Left cardiac atrium (tissue), 4 donors: ENCODE measurements around the gene RNASE9. TPM values are rescaled to one million over a fixed set of nuclear protein-coding genes. Genes with fewer than 3 reads are reported as not detected.
"Not testable (repeated sequence)": the region's sequence is repeated elsewhere in the genome, so short reads cannot be mapped to it uniquely, and the experiment has no call there.

Experiments used
- ATAC-seq, 2 donors: fragments of 200-7000 bp; cut with Tn5 transposase; one replicate each; pipeline ENCODE4 v1.9.1; 2020; ENCODE audit warnings: mild to moderate bottlenecking in 2 of 2, moderate library complexity in 2 of 2
- DNase-seq: peaks from one replicate; pipeline ENCODE4 v3.0.0-alpha.2; 2020
- intact Hi-C, 2 donors: fragments of 100-400 bp; cut with DNase I; formaldehyde crosslinking; loops; one replicate each; pipeline versions ENCODE4 v1.14.1 to v1.15.1; 2022 to 2023
- total RNA-seq, 2 donors: library from RNA; stranded (reverse); fragmentation: NEBNext Ultra II Directional; extraction: Animal tissue kit (Norgen Biotek cat#: 25700); gene quantifications; one replicate each; pipeline ENCODE4 v1.2.1, GENCODE V29; 2021
- donor health status: DM: no; HTN: yes; CAD: no.
- donor health status: DM: no; HTN: yes; CAD: no; lungs with severe emphysema.
- donor health status: DM: yes; HTN: yes; CAD: no.
- donor health status: Dilated cardiomyopathy.

The RNASE9 gene
- total RNA-seq, 2 donors from 2014 or later, result not detected

DNA sequence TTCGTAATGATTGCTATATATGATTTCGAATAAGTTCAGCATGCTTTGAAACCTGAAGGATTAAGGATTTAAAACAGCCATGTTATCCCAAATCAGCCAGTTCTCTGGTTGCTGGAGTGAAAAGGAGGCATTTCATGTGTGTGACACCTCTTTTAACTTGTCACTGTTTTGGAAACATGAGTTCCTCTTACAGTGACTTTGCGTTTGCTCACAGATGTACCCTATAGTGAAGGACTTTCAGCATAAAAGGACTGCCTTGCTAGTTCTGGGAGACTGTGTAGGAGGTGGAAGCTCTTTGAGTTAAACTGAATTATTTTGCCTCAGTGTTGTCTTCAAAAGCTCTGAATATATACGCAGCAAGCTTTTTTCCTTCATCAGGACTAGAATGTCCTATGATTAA lies 19.4 kb upstream of the RNASE9 start:
- DNase-seq (no peak), ATAC-seq (no peak)
- intact Hi-C loops, result no loop called here

DNA sequence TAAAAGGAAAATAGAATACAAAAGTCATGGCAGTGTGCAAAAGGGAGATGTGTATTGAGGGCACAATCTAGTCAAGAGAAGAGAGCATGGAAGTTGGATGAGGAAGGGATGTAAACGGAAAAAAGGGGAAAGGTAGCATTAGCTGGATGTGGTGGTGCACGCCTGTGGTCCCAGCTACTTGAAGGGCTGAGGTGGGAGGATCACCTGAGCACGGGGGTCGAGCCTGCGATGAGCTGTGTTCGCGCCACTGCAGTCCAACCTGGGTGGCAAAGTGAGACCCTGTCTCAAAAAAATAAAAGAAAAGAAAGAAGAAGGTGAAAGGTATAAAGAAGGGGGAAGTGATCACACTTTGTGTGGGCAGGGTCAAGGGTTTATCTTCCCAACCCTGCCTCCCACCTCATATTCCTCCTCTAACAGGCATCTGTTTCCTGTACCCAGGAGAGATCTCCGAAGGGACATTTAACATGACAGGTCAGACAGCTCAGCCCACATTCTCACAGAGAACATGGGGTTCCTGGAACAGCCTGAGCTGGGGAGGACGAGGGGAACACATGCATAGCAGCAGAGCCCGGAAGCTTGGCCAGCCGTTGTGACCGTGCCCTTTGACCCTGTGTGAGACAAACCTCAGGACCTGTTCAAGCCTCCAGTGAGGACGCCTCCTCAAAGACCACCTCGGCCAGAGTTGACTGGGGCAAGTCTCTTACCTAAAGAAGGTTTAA lies 18.1 kb upstream of the RNASE9 start:
- no peak for DNase-seq
- ATAC-seq, result no peak
- intact Hi-C loops, result no loop called here

DNA sequence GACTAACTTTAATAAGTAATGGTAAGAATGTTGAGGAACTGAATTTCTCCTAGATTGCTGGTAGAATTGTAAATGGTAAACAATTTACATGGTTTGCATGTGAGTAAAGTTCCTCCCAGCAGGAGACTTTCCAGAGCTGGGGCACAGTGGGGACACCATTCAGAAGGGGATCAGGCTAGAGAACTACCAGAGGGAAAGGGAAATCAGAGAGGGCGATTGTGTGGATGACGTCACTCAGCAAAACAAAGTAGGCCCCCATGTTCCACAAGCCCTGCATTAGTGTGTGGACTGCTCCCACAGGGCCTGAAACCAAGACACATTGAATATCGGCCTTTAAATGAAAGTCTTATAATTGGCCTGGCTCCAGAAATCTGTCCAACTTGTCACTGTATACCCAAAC lies 17.5 kb upstream of the RNASE9 start:
- DNase-seq, result no peak
- no peak for ATAC-seq
- intact Hi-C loops, result no loop called here

DNA sequence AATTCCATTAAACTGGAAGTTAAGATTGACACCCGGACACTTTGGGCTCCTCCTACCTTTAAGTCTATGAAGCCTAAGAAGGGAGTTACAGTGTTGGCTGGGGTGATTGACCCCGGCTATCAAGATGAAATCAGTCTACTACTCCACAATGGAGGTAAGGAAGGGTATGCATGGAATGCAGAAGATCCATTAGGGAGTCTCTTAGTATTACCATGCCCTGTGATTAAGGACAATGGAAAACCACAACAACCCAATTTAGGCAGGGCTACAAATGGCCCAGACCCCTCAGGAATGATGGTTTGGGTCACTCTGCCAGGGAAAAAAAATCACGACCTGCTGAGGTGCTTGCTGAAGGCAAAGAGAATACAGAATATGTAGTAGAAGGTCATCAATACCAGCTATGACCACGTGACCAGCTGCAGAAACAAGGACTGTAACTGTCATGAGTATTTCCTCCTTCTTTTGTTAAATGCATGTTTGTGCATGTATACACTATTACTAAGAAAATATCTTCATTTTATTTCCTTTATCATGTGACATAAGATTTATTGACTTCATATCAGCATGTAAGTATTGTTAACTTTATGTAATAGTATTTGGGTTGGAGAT lies 11.6 kb upstream of the RNASE9 start:
- intact Hi-C loops, ATAC-seq: not testable (repeated sequence)

DNA sequence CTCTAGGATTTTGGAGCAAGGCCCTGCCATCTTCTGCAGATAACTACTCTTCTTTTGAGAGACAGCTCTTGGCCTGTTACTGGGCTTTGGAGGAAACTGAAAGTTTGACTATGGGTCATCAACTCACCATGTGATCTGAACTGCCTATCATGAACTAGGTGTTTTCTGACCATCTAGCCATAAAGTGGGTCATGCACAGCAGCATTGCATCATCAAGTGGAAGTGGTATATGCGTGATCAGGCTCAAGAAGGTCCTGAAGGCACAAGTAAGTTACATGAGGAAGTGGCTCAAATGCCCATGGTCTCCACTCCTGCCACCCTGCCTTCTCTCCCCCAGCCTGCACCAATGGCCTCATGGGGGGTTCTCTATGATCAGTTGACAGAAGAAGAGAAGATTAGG lies 9.9 kb upstream of the RNASE9 start:
- intact Hi-C loops, ATAC-seq, DNase-seq: not testable (repeated sequence)

More for the DNA sequence above, 11.6 kb upstream of the RNASE9 start:
- not testable (repeated sequence) for DNase-seq

DNA sequence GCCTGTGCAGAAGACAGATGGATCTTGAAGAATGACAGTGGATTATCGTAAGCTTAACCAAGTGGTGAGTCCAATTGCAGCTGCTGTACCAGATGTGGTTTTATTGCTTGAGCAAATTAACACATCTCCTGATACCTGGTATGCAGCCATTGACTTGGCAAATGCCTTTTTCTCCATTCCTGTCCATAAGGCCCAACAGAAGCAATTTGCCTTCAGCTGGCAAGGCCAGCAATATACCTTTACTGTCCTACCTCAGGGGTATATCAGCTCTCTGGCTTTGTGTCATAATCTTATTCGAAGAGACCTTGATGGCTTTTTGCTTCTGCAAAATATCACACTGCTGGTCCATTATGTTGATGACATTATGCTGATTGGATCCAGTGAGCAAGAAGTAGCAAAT lies 9.0 kb upstream of the RNASE9 start:
- ATAC-seq, DNase-seq, intact Hi-C loops: not testable (repeated sequence)

DNA sequence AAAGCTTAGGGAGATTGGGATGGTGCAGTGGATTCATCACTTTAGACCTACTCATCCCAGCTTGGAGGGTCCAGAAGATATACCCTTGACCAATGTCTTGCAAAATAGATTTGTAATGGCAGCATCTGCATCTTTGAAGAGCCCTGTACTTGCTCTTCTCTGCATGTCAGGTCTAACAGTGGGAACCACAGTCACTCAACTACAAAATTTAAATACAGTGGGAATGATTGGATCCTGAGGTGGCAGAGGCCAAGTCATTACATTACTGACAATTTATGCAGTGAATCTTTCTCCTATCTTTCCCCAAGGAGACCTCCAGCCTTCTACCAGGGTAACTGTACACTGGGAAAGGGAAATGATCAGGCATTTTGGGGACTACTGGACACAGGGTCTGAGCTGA lies 8.2 kb upstream of the RNASE9 start:
- DNase-seq (no peak), ATAC-seq (no peak)
- intact Hi-C loops, result no loop called here

DNA sequence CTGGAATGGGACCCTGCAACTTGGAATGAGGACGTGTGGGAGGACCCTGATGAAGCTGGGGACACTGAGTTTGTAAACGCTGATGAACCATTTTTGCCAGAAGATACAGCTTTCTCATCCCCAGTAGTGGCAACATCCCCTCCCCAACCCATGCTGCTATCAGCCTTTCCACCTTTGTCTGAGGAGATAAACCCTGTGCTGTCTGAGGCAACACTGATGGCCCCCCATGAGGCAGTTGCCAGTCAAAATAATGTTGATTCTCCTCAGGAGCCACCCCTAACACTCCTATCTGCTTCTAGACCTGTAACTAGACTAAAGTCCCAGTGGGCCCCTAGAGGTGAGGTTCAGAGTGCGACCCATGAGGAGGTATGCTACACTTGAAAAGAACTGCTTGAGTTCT lies 7.5 kb upstream of the RNASE9 start:
- ATAC-seq (no peak), DNase-seq (no peak)
- intact Hi-C loops, result no loop called here

DNA sequence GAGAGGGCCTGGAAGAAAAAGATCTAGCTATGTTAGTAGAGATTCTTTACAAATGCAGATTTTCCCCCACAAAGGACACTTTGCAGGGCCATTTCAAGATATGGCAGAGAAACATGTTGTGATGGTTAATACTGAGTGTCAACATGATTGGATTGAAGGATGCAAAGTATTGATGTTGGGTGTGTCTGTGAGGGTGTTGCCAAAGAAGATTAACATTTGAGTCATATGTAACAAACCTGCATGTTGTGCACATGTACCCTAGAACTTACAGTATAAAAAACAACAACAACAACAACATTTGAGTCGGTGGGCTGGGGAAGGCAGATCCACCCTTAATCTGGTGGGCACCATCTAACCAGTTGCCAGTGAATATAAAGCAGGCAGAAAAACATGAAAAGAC lies 6.4 kb upstream of the RNASE9 start:
- ATAC-seq, DNase-seq, intact Hi-C loops: not testable (repeated sequence)

DNA sequence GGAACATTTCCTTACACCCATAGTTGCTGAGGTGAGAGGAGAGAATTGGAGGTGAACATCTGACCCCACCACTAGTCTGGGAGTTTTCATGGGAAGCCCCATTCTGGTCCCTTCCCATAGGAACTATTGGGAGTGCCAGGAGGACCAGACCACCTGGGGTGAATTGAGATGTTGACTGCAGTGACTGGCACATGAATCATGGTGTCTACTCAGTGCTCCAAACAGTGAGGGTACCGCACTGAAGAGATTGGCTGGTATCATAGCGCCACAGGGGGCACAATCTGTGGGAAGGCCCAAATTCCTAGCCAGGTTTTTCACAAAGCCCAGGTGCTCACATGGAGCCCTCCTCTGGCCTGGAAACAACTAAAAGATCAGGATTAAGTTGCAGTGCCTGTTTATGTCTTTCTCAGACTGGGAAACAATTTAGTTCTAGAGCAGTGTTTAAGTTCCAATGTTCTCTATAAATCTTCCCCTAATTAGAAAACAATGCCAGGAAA lies 3.7 kb upstream of the RNASE9 start:
- intact Hi-C loops, result no loop called here
- ATAC-seq, result no peak
- no peak for DNase-seq

DNA sequence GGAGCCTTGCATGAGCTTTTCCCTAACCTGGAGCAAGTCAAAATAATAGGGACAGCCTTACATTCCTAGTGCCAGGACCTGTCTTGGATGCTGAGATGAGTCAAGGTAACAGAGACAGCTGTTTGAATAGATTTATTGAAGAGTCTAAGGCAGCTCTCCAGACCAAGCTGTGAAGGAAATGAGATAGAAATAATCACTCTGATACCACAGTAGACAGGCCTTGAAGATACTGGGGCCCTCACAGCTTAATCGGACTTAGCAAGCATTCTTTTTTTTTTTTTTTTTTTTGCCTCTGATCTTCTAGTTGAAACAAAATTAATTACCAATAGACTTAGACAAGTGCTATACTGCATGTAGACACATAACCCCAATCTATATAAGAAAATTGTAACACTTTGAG lies 3.1 kb upstream of the RNASE9 start:
- ATAC-seq (no peak), DNase-seq (no peak)
- intact Hi-C loops, result no loop called here

DNA sequence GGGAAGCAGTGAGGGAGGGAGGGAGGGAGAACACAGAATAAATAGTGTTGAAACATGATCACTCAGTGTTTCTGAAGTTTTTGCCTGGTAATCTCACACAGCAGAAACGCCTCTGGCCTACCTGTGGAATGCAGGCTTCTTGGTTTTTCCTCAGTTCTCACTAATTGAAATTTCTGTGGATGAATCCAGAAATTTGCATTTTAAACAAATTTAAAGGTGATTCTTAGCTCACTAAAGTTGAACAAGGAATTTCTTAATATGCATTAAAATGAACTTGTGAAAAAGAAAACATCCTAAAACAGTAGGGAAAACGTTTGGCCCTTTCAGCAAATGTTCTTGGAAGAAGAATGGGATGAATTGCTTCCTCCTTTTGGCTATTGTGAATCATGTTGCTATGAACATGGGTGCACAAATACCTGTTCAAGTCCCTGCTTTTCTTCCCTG lies 1.4 kb downstream of the RNASE9 start:
- ATAC-seq, result no peak
- no peak for DNase-seq
- intact Hi-C loops, result no loop called here

DNA sequence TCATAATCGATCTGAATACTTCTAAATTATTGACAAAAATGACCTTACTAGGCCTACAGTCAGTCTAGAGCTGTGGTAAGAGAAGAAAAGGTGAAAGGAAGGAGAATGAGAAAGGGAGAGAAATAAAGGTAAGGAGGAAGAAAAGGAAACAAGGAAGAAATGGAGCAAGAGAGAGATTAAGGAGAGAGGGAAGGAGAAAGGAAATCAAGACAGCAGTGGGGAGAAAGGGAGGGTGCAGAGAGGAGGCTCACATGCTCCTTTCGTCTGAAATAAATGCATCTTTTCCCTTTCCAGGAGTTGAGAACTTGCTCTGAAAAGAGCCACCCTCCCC lies 3.7 kb downstream of the RNASE9 start:
- no peak for ATAC-seq
- intact Hi-C loops, result no loop called here
- no peak for DNase-seq

DNA sequence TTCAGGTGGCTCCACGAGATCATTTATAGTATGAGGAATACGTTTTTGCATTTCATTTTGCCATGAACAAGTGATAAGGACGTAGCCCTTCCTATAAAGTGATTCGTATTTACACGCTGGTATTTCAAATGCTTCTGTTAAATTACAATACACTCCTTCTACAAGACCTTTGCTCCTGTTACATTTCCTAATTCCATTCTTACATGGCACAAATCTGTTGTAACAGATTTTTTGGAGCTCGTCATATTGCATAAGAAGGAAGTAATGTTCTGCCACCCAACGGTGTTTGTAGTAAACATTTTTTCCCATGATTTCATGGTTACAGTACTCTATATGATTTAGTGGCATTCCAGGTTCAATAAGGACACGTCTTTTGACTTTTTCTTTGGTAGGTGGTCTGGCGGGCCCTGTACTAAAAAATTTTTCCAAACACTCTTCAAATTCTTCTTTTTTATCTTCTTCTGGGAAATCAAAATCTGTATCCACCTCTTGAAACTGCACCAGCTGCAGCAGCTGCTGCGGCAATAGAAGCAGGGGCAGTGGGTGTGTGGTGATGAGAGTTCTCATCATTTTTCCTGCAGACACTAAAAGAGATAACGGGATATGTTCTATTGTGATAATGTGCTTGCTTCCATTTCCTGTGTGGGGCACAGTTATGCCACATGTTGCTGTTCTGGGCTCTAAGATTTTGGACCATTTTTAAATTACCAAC lies 4.2 kb downstream of the RNASE9 start:
- ATAC-seq, result peak in 1 of 2 donors; percentile 60
- intact Hi-C loops, result no loop called here
- DNase-seq, result no peak

DNA sequence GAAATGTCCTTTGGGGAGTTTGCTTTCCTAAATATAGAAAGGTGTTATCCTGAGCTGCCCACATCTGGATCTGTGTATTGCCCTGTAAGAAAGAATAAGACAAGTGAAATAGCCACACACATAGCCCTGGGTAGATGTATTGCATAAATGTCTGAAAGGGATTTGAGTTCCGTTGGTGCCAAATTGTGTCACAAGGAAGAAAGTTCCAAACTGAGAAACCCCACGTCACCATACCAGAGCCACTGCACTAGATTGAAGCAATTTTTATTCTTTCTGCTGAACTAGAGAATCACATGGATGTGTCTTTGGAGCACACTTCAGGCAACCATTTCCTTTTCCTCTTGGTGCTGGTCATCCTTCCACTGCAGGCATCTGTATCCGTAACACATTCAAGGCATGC lies 5.0 kb downstream of the RNASE9 start:
- intact Hi-C loops, result no loop called here
- peak in 1 of 2 donors; percentile 83 for ATAC-seq

DNA sequence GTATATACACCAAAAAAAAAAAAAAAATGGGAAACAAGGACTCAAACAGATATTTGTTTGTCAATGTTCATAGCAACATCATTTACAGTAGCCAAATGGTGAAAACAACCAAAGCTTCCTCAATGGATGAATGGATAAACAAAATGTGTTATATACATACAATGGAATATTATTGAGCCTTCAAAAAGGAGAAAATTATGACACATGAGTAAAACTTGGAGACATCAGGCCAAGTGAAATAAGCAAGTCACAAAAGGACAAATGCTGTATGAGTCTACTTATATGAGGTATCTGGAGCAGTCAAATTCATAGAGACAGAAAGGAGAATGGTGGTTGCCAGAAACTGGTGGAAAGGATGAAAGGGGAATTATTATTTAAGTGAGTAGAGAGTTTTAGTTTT lies 7.8 kb downstream of the RNASE9 start:
- intact Hi-C loops, result no loop called here
- no peak for ATAC-seq
- DNase-seq, result no peak

More for the DNA sequence above, 5.0 kb downstream of the RNASE9 start:
- no peak for DNase-seq

DNA sequence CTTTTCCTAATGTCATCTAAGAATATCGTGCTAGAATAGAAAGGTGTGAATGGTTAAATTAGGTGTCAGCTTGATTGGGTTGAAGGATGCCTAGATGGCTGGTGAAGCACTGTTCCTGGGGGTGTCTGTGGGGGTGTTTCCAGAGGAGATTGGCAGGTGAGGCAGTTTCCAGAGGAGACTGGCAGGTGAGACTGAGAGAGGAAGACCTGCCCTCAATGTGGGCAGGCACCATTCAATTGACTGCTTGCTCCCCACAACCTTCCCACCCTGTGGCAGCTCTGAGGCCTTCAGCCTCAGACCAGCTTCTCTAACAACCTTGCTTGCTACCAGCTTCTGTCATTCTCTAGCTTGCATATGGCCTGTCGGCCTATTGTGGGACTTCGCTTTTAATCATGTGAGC lies 9.2 kb downstream of the RNASE9 start:
- ATAC-seq (no peak), DNase-seq (no peak)
- intact Hi-C loops, result no loop called here

DNA sequence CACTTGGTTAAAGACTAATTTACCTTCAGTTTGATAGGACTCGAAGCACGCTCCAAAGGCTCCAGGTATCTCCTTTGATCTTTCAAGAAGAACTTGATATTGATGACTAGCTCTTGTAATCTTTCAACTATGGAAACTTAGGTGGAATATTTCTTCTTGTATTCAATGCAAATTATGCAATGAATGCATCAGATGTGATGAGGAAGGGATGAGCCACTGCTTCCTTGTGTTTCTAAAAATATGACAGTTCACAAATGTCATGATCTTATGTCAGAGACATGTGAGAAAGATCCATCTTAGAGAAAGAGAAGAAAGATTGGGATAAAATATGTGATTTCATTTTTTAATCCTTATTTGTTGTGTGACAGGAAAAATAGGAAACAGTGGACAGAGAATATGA lies 9.9 kb downstream of the RNASE9 start:
- DNase-seq, result no peak
- ATAC-seq, result no peak
- intact Hi-C loops, result no loop called here

DNA sequence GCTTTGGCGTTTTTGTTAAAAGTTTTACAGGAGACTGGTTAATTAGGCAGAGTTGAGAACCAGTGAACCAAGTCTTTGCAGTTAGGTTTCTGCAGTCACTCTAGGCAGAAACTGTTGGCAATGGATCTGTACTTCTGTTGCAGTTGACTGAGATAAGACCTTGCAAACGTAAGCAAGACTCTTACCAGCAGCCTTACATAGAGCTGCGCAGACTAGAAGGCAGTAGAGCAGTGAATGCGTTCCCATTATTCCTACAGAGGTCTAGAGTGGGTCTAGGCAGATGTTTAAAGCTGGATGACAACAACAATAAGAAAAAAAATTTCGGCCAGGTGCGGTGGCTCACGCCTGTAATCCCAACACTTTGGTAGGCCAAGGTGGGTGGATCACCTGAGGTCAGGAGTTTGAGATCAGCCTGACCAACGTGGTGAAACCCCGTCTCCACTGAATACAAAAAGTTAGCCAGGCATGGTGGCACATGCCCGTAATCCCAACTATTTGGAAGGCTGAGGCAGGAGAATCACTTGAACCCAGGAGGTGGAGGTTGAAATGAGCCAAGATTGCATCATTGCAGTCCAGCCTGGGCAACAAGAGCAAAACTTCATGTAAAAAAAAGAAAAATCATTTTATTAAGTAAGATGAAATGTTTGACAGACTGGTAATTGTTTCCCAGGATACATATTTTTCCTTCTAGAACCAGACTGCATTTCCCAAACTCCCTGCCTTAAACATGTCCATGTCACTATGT lies 12.3 kb downstream of the RNASE9 start:
- no peak for DNase-seq
- intact Hi-C loops, result no loop called here
- ATAC-seq, result no peak

DNA sequence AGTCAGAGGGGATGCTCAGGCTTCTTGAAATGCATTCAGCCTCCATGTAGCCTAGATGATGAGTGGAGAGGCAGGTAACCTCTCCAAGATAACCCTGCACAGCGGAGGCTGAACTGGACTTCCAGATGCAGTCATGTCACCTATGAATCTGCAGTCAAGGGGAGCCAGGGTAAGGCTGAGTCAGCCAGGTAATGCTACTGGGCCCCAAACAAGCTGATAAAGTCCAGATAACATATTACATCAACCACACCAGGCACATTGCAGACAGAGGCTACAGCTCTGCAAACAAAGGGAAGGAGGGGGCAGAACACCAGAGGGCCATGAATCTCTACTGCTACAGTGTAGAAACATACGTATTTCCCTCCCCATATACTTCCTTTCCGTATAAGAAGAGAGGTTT lies 14.0 kb downstream of the RNASE9 start:
- intact Hi-C loops, result no loop called here
- DNase-seq (no peak), ATAC-seq (no peak)
